T-helper 2 cell treated with Interferon-gamma antibody and Interleukin-4, amounts not matched to agents 100 ng/mL and 5 ng/mL, for 36 hours (primary cell): ENCODE data around the gene ARHGAP8. TPM values are rescaled to one million over a fixed set of nuclear protein-coding genes. Genes with fewer than 3 reads are reported as not detected.

Experiments used
- intact Hi-C: fragments of 100-400 bp; cut with micrococcal nuclease; formaldehyde crosslinking; loops from one replicate; pipeline ENCODE4 v1.15.1; 2023
- total RNA-seq: library from RNA; stranded (reverse); gene quantifications from 2 replicates; pipeline ENCODE4 v1.2.3, GENCODE V29; 2022

The ARHGAP8 gene
- total RNA-seq, 1 donor from 2014 or later = 0.52 TPM

DNA sequence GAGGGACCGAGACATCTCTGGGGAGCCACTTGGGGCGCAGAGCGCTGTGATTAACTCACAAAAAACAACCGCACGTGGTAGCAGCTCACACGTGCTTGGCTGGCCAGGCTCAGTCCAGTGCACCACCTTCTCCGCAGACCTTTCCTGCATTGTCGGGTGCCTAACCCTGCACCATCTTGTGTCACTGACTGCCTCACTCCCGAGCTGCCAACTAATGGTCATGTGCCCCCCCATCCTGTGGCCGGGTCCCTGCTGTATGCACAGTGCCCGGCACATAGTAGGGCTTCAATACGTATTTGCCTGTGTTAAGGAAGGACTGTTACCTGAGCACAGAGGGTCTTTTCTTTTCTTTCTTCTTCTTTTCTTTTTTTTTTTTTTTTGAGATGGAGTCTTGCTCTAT is 71.9 kb downstream of the ARHGAP8 start:
- intact Hi-C loops = loop anchor here (5.0 kb wide), 1 partner anchor 273 kb away; no protein-coding TSS in a partner anchor

DNA sequence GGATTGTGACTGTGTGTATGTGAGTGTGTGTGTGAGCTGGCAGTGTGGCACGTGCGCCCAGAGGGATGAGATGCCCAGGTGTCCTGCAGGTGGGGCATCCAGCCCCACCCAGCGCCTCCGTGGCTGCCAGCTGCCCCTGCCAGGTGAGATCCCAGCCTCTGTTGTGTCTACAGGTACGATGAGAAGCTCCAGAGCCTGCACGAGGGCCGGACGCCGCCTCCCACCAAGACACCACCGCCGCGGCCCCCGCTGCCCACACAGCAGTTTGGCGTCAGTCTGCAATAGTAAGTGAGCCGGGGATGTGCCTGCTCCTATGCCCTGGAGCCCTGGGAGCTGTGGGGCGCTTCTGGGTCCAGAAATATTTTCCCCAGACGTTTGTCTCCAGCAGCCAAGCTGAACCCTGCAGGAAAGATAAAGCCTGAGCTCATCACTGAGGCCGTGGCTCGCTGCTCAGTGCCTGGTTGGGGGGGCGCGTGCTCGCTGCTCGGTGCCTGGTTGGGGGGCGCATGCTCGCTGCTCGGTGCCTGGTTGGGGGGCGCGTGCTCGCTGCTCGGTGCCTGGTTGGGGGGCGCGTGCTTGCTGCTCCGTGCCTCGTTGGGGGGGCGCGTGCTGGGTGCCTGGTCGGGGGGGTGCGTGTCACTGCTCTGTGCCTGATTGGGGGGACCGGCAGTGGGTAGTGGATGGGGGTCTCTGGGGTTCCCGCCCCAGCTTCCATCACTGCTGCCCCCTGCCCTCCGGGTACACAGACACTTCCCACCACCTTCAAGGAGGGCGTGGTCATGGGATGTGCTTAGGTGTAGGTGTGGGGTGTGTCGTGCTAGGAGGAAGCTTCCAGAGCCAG is 73.2 kb downstream of the ARHGAP8 start:
- intact Hi-C loops = no loop called here

DNA sequence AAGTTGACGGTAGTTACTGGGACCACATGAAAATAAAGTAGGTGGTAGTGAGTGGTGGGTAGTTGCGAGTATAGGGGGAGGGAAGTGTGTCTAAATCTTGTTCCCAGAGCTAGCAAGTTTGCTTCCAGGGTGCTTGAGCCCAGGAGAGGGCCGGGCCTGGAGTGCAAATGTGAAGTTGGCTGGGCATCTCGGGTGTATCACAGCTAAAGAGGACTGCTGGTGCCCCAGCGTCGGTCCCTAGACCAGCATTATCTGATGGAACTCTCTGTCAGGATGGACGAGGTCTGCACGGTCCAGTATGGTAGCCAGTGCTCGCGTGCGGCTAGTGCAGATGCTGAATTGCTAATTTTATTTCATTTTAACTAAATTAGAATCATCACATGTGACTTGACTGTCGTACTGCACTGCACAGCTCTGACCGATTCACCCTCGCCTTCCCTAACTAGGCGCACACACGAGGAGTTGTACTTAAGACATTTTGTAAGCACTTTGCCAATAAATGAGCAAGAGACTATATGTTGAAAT is 75.4 kb downstream of the ARHGAP8 start:
- intact Hi-C loops = no loop called here

DNA sequence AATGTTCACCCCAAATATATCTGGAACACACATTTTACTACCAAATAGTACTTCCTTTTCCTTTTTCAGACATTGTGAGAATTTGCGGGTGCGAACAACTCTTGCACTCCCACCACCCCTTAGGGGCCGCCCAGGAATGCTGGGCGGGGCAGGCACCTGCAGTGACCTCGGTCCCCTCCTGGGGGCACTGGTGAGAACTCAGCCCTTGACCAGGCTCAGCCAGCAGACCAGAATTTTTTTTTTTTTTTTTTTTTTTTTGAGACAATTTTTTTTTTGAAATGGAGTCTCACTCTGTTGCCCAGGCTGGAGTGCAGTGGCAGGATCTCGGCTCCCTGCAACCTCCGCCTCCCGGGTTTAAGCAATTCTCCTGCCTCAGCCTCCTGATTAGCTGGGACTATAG is 75.8 kb downstream of the ARHGAP8 start:
- intact Hi-C loops = no loop called here

DNA sequence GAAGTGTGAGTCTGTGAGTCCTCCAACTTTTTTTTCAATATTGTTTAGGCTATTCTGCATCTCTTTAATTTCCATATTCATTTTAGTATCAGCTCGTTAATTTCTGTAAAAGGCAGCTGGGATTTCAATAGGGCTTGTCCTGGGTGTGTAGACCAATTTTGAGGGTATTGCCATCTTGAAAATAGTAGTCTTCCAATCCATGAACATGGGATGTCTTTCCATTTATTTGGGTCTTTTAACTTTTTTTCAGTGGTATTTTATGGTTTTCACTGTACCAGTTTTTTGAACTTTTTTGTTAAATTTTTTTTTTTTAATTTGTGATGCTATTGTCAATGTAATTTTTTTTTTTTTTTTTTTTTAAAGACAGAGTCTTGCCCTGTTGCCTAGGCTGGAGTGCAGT is 79.5 kb downstream of the ARHGAP8 start:
- intact Hi-C loops = no loop called here

DNA sequence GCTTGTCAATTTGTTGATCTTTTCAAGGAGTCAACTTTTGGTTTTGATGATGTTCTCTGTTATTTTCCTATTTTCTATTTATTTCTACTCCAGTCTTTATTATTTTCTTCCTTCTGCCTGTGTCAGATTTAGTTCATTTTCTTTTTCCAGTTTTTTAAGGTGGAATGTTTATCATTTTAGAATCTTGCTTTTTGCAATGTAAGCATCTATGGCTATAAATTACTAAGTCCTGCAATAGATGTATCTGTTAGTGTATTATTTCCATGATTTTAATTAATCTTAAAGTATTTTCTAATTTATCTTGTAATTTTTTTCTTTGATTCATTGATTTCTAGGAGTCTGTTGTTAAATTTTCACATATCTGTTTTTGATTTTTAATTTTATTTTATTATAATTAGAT is 81.7 kb downstream of the ARHGAP8 start:
- intact Hi-C loops = no loop called here

DNA sequence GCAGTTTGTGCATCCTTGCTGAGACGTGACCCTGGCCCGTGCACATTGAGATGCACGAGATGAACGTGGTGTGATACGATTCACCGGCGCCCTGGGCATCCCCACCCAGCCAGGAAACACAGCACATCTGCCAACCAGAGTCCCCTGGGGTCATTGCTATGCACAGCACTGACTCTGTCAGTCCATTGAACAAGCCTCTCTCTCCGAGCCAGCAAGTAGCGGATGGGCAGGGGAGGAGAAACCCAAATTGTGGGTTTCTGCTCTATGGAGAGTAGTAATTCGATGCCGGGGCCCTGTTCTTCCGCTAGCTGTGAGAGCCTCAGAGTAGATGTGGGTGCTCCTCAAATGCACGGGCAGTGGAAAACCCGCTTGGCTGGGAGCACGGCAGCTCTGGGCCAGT is 85.1 kb downstream of the ARHGAP8 start:
- intact Hi-C loops = no loop called here

DNA sequence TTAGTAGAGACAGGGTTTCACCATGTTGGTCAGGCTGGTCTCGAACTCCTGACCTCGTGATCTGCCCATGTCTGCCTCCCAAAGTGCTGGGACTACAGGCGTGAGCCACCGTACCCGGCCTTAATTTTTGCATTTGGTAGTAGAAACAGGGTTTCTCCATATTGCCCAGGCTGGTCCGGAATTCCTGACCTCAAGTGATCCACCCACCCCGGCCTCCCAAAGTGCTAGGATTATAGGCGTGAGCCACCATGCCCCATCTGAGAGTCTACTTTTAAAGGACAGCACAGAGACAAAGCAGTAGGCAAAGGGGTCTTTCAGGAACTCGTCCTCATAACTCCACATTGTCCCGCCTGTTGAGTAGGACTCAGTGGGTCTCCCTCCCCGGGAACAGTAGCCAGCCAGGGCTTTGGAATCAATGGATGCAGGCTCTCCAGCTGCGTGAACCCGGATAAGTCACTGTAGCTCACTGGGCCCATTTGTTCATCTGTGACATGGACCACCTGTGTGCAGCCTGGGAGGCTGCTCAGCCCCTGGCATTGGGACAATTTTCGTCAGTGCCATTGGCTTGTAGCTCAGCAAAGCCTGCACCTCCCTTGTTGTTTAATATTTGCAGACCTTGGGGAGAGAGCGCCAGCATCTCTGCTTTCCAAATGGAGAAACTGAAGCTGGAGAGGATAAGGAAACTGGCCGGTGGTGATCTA is 86.1 kb downstream of the ARHGAP8 start:
- intact Hi-C loops = no loop called here

DNA sequence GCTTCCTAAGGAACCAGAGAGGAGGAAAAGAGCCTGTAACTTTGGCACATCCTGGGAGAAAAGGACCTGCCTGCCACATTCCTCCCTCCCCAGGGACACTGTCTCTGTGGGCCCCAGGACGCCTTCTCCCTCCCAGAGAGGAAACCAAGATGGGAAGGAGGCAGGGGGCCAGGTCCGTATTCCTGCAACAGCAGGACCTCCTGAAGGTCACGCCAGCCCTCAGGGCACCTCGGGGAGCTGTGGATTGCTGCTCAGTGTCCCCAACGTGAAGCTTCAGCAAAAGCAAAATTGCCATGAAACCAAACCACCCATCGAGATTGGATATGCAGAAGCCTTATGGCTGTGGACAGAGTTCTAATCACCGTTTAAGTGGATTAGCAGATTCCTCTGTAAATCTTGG is 86.7 kb downstream of the ARHGAP8 start:
- intact Hi-C loops = no loop called here

DNA sequence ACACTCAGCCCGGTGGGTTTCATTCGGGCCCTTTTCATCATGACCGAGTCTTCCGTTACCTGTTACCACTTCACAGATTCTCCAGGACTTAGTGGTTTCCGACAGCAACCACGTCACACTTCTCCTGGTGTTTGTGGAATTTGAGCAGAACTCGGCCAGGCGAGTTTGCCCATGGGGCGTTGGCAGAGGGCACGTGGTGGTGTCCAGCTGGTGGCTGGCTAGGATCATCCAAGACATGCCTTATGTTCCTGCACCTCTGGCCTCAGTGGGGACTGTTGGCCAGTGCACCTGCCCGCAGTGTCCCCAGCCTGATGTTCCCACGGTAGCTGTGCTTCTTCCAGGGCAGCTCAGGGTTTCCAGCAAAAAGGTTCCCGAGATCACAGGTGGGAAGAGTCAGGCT is 87.3 kb downstream of the ARHGAP8 start:
- intact Hi-C loops = no loop called here

DNA sequence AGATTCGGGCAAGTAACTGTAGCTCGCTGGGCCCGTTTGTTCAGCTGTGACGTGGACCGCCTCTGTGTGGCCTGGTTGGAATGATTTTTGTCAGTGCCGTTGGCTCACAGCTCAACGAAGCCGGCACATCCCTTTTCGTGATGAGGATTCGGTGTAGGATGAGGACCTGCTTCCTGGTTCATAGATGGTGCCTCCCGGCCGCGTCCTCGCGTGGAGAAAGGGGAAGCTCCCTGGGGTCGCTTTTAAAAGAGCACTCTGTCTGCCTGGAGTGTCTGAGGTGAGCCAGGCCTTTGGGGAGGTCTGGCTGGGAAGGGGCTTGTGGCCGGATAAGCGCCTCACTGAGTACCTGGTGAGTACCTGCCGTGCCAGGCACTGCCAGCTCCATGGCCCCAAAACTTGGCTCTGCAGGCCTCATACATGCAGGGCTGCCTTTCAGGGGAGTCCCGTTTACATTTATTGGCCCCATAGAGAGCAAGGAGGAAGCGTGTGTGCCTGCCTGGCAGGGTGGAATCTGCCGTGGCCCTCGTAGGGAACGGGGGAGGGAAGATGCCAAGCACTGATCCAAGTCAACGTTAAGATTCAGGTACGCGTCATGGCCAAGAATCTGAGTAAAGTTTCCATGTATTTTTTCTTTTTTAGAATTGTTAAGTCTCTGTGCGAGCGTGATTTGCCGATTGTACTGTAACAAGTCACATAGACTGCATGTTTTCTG is 88.4 kb downstream of the ARHGAP8 start:
- intact Hi-C loops = no loop called here

DNA sequence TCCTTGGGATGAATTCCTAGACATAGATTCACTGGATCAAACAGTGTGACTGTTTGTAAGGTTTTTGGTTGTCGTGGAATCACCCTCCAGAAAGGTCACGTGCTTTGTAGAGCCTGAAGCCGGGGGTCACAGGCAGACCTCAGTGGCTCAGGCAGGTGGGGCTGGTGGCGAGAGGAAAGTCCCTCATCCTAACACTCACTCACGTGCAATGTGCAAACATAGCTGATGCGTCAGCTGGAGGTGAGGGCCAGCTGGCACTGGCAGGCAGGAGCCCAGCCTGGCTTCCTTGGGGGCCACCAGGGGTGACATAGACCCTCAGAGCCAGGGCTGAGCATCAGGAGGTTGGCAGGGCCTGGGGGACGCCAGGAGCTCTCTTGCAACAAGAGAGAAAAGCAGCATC is 90.0 kb downstream of the ARHGAP8 start:
- intact Hi-C loops = no loop called here

DNA sequence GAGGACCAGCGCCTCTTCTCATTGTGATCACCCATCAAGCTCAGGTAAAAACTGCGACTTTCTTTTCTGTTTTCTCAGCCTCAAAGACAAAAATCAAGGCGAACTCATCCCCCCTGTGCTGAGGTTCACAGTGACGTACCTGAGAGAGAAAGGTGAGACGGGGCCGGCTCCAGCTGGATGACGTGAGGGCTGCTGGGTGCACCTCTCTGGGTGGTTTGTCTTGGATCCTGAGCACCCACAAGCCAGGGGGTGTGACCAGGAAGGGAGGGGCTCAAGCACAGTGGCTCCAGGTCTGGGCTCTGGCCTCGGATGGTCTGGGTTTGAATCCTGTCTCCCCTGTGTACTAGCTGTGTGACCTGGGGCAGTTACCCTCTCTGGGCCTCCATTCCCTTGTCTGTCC is 92.8 kb downstream of the ARHGAP8 start:
- intact Hi-C loops = no loop called here

DNA sequence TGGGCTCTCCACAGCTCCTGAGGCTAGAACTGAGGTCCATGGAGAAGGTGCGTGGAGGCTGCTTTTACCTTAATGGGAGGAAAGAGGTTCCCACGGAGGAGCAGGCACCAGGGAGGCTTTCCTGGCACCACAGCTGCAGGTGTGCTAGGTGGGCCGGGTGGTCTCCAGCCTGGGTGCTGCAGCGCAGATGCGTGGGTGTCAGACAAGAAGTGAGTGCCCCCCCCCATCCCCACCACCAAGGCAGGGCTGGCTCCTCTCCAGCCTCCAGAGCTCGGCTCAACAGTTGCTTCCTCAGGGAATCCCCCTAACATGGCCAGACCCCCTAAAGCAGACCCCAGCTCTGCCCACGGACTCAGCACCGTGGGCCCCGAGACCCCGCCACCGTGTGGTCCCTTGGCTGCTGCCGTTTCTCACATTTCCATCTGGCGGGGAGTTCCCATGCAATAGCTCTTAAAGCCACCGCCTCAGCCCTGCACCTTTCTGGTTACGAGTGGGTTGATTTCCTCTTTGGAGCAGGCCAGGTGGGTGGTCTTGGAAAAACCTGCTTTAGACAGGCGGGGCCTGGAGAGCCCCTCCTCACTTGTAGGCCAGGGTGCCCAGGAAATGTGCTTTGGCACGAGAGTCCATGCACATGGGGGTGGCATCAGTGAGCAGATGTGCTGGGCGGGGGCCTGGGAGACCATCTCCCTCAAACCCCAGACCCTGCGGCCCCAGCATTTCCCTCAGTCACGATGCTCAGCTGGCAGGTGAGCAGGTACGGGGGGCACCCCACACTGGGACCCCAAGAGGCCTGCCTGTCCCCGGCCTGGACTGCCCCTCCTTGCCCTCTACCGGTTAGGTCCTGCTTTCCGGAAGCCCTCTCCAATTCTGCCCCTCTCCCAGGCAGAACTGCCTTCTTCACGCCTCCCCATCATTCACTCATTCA is 93.7 kb downstream of the ARHGAP8 start:
- intact Hi-C loops = no loop called here

DNA sequence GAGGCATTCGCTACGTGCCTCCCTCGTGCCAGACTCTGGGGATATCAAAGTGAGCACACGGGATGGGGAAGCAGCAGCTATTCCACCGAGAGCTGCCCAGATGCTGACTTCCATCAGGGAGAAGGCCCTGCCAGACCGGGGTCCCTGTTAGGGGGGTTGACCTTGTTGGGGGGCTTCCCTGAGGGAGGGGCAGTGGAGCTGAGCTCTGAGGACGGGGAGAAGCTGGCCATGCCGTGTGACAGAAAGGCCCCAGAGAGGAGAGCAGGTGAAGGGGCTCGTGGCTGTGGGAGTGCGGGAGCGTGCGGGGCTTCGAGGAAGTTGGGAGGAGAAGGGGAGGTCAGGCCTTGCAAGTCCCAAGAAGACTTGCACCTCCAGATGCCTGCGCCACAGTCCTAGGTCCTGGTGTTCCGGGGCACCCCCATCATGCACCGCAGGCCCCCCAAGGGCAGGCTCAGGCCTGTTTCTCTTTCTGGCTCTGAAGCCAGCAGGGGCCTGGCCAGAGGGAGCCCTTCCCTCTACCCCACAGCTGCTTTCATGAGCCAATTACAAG is 94.4 kb downstream of the ARHGAP8 start:
- intact Hi-C loops = no loop called here

DNA sequence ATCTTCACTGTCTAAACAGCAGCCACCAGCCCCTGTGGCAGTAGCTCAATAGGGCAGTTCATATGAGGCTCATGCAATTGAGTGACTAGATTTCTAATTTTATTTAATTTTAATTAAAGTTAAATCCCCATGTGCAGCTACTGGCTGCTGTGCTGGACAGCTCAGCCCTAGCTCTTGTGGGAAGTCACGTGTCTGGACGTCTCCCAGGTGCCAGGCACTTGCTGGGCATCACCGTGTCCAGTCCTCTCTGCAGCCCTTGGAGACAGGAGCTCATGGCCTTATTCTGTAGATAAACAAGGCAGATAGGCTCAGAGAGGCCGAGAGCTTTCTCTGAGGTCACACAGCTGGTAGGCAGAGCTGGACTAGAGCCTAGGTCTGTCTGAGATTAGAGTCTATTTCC is 95.0 kb downstream of the ARHGAP8 start:
- intact Hi-C loops = no loop called here

DNA sequence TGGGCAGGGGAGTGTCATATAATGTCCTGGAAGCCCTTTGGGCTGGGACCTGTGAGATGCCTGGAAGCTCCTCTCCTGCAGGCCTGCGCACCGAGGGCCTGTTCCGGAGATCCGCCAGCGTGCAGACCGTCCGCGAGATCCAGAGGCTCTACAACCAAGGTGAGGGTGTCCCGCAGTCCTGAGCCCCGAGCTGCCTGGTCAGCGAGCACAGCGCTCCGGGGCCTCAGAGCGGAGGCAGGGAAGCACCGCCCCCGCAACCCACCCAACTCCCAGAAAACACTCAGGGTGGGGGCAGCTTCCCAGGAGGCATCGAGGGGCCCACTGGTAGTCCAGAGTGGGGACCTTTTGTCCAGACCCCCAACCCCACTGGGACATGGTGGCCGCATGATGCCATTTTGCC is 95.5 kb downstream of the ARHGAP8 start:
- intact Hi-C loops = no loop called here

DNA sequence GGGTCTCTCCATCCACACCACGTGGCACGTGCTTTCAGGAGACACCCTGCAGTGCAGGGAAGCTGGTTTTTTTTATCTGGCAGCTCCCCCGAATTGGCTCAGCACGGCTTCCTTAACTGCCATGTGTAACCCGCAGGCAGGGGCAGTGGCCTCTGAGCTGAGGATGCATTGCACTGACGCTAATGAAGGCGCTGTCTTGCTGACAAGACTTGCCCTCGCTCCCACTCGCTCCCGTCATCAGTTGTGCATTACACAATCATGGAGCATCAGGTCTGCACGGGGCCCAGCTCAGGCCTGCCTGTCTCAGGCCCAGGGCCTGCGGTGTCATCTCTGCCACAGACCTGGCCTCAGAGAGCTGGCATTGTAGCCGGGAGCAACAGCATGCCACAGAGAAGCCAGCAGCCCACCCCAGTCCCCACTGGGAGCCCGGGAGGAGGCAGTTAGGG is 95.9 kb downstream of the ARHGAP8 start:
- intact Hi-C loops = no loop called here

DNA sequence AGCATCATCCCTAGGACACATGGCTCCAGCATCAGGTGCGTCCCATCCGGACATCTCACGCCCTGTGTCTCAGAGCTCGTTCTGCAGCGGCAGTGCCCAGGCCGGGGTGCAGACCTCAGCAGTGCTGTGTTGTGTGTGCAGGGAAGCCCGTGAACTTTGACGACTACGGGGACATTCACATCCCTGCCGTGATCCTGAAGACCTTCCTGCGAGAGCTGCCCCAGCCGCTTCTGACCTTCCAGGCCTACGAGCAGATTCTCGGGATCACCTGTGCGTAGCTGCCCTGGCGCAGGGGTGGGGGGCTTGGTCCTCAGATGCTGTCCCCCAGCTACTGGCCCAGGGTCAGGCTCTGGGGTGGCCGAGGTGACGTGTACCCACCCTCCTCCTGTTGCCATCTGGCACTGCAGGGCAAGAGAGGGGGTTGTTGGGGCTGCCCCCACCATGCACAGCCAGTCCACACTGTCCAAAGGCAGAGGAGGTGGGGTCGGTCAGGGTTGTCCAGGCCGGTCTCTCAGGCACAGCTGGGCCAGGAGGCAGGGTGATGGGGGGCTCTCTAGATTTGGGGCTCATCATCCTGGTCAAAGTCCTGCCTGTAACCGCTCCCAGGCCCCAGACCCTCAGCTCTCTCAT is 96.5 kb downstream of the ARHGAP8 start:
- intact Hi-C loops = no loop called here

DNA sequence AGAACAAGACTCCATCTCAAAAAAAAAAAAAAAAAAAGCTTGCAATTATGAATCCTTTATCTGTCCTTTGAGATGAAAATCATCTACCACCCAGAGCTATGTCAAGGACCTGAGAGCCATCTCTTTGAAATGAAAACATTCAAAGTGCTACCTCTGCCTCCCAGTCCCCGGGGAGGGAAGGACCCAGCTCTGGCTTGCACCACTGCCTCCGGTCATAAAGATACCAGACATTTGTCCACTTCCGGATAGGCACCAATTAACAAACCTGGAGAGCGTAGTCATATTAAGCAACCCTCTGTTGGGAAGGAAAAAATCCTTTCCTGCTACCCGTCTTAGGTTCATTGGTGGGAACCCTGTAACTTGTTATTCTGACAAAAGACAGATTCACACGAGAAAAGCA is 98.6 kb downstream of the ARHGAP8 start:
- intact Hi-C loops = no loop called here
